Pericardium fibroblast (primary cell): ENCODE results near the gene ABCB9. TPM values are rescaled to one million over a fixed set of nuclear protein-coding genes. Genes with fewer than 3 reads are reported as not detected.

Source experiments
- total RNA-seq: library from RNA; depleted of rRNA; stranded (reverse); fragments of >200 nt; gene quantifications from 2 replicates; pipeline ENCODE4 v1.2.3, GENCODE V29; 2015

ABCB9 gene
- total RNA-seq = 3.9 and 7.5 TPM in 2 replicates

DNA sequence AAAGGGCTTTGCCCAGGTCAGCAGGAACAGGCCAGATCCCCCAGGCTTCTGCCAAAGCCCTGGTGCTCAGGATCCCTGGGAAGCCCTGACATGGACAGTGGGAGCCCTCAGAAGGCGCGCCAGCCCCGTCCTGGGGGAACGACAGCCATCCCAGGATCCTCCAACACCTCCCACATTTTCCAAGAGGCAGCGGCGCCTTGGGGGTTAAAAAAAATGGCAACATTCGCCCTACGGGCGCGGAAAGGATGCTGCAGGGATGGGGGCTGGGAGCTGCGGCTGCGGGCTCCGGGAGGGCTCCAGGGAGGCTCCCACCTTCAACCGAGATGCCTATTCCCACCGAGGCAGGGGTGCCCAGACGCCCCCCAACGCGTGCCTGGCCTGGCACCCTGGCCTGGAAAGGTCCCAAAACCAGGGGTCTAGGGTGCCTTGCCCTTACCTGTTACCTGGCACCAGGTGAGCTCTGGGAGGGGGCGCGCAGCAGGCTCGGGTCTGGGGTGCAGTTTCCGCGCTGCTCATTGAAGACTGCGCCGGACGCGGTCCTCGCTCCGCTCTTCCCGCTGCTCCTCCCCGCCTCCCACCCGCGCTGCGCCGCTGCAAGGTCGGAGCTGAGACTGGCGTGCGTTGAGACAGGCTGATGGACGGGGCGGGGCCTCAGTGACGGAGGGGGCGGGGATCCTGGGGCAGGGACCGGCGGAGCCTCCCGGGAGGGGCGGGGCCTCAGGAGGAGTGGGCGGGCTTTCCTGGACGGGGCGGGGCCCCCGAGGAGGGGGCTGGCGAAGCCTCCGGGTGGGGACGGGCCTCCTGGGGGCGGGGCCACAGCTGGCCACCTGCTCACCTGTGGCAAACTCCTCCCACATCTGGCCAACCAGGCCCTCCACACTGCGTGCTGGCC is at the start of gene ABCB9:
Gene ABCB9, minus strand, starts transcription at position 613 of the 892 bp plus-strand sequence. CDS start 6,228 bp downstream, outside the sequence.

DNA sequence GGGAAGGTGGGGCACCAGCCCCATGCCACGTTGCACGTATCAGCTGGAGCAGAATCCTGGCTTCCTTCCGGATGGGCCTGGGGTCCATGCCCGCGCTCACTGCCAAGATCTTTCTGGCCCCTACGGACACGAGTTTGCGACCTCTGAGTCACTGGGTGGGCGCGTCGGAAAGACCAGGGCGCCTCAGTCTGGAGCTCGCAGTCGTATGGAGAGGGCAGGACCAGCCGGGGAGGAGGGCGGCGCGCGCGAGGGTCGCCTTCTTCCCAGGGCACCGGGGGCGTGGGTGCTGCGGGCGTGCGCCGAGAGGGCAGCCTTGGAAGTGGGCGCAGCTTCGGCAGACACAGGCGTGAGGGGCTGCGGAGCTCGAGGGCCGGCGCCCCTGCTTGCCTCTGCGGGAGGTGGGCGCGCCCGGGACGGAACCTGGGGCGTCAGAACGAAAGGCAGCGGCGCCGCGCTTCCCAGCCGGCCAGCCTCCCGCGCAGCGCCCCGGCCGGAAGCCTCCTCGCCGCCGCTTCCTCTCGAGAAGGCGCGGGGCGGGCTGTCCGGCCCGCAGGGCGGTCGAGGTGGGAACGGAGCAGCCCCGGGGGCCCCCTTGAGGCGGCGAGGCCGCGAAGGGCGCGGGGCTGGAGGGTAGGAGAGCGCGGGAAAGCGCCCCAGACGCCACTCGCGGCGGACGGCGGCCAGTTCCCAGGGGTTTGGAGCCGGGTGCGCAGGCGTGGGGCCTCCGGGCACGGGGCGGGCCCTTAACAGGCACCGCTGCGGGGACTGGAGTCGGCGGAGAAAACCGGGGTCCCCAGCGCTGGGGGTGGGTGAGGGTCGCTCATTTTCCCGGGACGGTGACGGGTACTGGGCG is 14.1 kb upstream of the ABCB9 start, which contains the start of gene ARL6IP4:
Gene ARL6IP4, plus strand, starts transcription at position 499 of the 853 bp plus-strand sequence. CDS start 459 bp downstream, outside the sequence.

DNA sequence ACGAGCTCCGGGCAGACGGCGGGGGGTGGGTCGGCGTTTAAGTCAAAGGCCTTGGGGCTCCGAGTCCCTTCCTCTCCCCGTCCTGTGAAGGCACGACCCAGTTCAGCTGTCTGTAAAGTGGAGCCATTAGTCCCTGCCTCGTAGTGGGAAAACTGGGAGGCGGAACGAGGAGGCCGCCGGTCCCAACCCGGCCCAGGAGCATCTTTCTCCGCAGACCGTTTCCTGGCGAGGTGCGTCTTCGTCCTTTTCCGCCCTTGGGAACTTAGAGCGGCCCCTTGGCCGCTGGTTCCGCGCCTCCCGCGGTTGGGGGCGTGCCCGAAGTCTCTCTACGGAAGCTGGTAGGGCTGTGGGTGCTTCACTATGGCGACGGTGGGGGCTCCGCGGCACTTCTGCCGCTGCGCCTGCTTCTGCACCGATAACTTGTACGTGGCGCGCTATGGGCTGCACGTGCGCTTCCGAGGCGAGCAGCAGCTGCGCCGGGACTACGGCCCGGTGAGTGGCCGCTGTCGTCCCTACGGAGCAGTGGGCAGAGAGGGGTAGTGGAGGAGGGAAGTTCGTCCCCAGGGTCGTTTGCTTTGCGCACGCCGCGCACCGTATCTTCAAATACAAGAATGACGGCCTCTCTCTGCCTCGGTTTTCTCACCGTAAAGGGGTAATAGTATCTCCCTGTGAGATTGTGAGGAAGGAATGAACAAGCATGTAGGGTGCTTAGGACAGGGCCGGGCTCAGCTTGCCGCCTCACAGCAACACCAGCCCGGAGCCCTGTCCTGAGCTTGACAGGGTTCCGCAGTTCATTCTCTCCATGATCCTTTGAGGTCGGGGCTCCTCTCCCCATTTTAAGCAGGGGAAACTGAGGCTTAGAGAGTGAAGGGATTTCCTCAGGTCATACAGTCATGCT is 8.9 kb upstream of the ABCB9 start, which contains the start of gene OGFOD2:
Gene OGFOD2, plus strand, starts transcription at position 353 of the 898 bp plus-strand sequence. Its CDS starts 8 bp downstream, at position 361.

DNA sequence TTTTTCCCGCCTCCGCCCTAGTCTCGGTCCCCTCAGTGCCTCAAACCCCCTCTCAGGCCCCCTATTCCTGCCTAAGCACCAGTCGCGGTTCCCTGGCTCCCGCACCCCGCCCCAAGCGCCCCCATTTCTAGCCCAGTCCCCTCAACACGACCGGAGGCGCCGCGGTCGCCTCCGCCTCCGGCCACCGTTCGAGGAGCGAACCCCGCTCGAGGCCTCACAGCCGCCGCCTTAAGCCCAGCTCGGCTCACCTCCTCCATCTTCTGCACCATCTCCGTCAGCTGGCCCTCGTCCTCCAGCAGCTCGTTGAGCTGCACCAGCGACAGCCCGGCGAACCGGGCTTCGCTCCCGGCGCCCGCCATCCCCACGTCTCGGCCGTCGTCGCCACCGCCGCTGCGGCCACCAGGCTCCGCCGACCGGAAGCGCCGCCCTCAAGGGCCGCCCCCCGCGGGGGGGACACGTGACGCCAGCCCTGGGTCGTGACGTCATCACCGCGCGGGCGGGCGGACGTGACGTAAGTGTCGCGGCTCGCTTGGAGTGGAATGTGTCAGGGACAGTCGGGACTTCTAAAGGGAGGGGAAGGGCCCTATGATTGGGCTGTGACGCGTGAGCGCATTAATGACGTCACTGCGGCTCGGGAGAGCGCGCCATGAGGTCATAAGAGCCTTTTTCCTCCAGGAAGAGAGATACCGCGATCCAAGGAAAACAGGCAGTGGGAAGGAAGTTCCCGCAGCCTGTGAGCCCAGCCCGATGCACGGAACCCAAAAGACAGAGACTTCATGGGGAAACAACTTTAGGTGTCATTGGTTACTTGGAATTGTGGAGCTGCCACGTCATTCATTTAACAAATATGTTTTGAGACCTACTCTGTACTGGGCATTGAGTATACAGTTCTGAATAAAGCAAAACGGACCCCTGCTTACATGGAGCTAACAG is 70.3 kb downstream of the ABCB9 start, which contains the start of gene VPS37B:
Gene VPS37B, minus strand, starts transcription at position 421 of the 933 bp plus-strand sequence. Its CDS starts 62 bp downstream, at position 359.

Other genes starting within 250 kb of the ABCB9 start
- not detected in 2 replicates for gene HCAR3, start 249.7 kb downstream of the ABCB9 start, total RNA-seq
- 0.23 and 2.0 TPM in 2 replicates for gene HCAR1, start 235.6 kb downstream of the ABCB9 start, total RNA-seq
- gene DENR, start 213.6 kb downstream of the ABCB9 start, total RNA-seq = 20.5 and 24.9 TPM in 2 replicates
- 0.17 and 0.82 TPM in 2 replicates for gene CCDC62, start 191.9 kb downstream of the ABCB9 start, total RNA-seq
- 8.1 and 14.1 TPM in 2 replicates for gene HIP1R, start 131.0 kb downstream of the ABCB9 start, total RNA-seq
- gene VPS37B, start 70.3 kb downstream of the ABCB9 start, total RNA-seq = 28.2 and 31.4 TPM in 2 replicates
- 7.1 and 14.7 TPM in 2 replicates for gene OGFOD2, start 8.8 kb upstream of the ABCB9 start, total RNA-seq
- gene ARL6IP4, start 14.2 kb upstream of the ABCB9 start, total RNA-seq = 201 and 263 TPM in 2 replicates
- 1.9 and 2.2 TPM in 2 replicates for gene PITPNM2, start 184.6 kb upstream of the ABCB9 start, total RNA-seq